ENCODE measurements around the gene TPP1.

- TF ChIP-seq CTCF (IDR thresholded peaks at IDR 0.05) (no peak), POLR2A (IDR thresholded peaks at IDR 0.05) (no peak)
Observed at GRCh38 chr11:6664551-6664950, 45.3 kb upstream of the TPP1 start.
